Measurements from ENCODE around the gene TECTB. TPM values are rescaled to one million over a fixed set of nuclear protein-coding genes. Genes with fewer than 3 reads are reported as not detected.

TECTB gene
- total RNA-seq, 2 donors from 2014 or later = not detected

- Histone ChIP-seq H3K36me3 (replicated peaks in 1 of 2; ENCODE audit: insufficient read depth in 1 of 2, low read depth in 2 of 2) (no peaks in the 10 kb centered on the region), H3K4me3 (no peak overlapping the region), H3K27me3 (no peaks in the 10 kb centered on the region), H3K4me1 (peaks cover 10% of the 10 kb centered on the region), H3K27ac (no peak overlapping the region), H3K9me3 (no peaks in the 10 kb centered on the region)
- ATAC-seq (no peak), DNase-seq (no peak)
- TF ChIP-seq CTCF (IDR thresholded peaks at IDR 0.05) (no peak), POLR2A (IDR thresholded peaks at IDR 0.05) (no peak)
- 52 to 55% methylated on average over 5 of the region's 5 CpGs for WGBS, 2 donors
- intact Hi-C loops (cut with DNase I) = no loop called here
Observed at GRCh38 chr10:112336556-112337201, 53.5 kb downstream of the TECTB start.

GRCh38 chr10:112338957-112339356 lies 55.8 kb downstream of the TECTB start:
- intact Hi-C loops (cut with DNase I) = no loop called here
- no peak for DNase-seq
- no peak for TF ChIP-seq POLR2A (IDR thresholded peaks at IDR 0.05)

GRCh38 chr10:112340601-112341000 lies 57.4 kb downstream of the TECTB start:
- no peak for DNase-seq
- intact Hi-C loops (cut with DNase I) = no loop called here
- no peak for TF ChIP-seq POLR2A (IDR thresholded peaks at IDR 0.05)
- TF ChIP-seq CTCF (IDR thresholded peaks at IDR 0.05) = no peak
- Histone ChIP-seq H3K4me1 (no peaks in the 10 kb centered on the region), H3K27me3 (no peaks in the 10 kb centered on the region), H3K4me3 (no peak overlapping the region), H3K36me3 (replicated peaks in 1 of 2; ENCODE audit: insufficient read depth in 1 of 2, low read depth in 2 of 2) (no peaks in the 10 kb centered on the region), H3K9me3 (no peaks in the 10 kb centered on the region), H3K27ac (no peak overlapping the region)
- no peak for ATAC-seq
- 69 to 71% methylated on average over 2 of the region's 2 CpGs for WGBS, 2 donors

More at GRCh38 chr10:112338957-112339356, 55.8 kb downstream of the TECTB start:
- H3K4me3 ChIP-seq = no peak overlapping the region
- no peaks in the 10 kb centered on the region for H3K9me3 ChIP-seq
- no peaks in the 10 kb centered on the region for H3K36me3 ChIP-seq (replicated peaks in 1 of 2; ENCODE audit: insufficient read depth in 1 of 2, low read depth in 2 of 2)
- H3K27ac ChIP-seq = no peak overlapping the region
- peaks cover 1% of the 10 kb centered on the region for H3K4me1 ChIP-seq
- 71 to 83% methylated on average over 3 of the region's 3 CpGs for WGBS, 2 donors
- H3K27me3 ChIP-seq = no peaks in the 10 kb centered on the region
- ATAC-seq = no peak

- 50 to 77% methylated on average over 5 of the region's 5 CpGs for WGBS, 2 donors
- Histone ChIP-seq H3K36me3 (replicated peaks in 1 of 2; ENCODE audit: insufficient read depth in 1 of 2, low read depth in 2 of 2) (no peaks in the 10 kb centered on the region), H3K4me1 (no peaks in the 10 kb centered on the region), H3K4me3 (no peak overlapping the region), H3K9me3 (no peaks in the 10 kb centered on the region), H3K27me3 (no peaks in the 10 kb centered on the region), H3K27ac (no peak overlapping the region)
- ATAC-seq (no peak), DNase-seq (no peak)
- TF ChIP-seq CTCF (IDR thresholded peaks at IDR 0.05) (no peak), POLR2A (IDR thresholded peaks at IDR 0.05) (no peak)
- intact Hi-C loops (cut with DNase I) = no loop called here
Observed at GRCh38 chr10:112343056-112343806, 60.0 kb downstream of the TECTB start.

GRCh38 chr10:112344261-112344660 lies 61.1 kb downstream of the TECTB start:
- no peaks in the 10 kb centered on the region for H3K27me3 ChIP-seq
- intact Hi-C loops (cut with DNase I) = no loop called here
- H3K4me1 ChIP-seq = no peaks in the 10 kb centered on the region
- 59 to 70% methylated on average over 5 to 6 of the region's 6 CpGs for WGBS, 2 donors
- ATAC-seq = no peak
- no peak for DNase-seq
- no peaks in the 10 kb centered on the region for H3K9me3 ChIP-seq
- no peaks in the 10 kb centered on the region for H3K36me3 ChIP-seq (replicated peaks in 1 of 2; ENCODE audit: insufficient read depth in 1 of 2, low read depth in 2 of 2)
- TF ChIP-seq POLR2A (IDR thresholded peaks at IDR 0.05) = no peak
- TF ChIP-seq CTCF (IDR thresholded peaks at IDR 0.05) = no peak
- H3K4me3 ChIP-seq = no peak overlapping the region
- H3K27ac ChIP-seq = no peak overlapping the region

Measured in body of pancreas (tissue), 4 donors.